ENCODE results near the gene AGPAT2. TPM values are rescaled to one million over a fixed set of nuclear protein-coding genes. Genes with fewer than 3 reads are reported as not detected.

The AGPAT2 gene
- total RNA-seq, 2 donors from 2014 or later: 94.2 to 275 TPM

- Histone ChIP-seq H3K4me1 (peaks cover 56% of the 10 kb centered on the region), H3K4me3 (no peak overlapping the region), H3K27me3 (no peaks in the 10 kb centered on the region), H3K36me3 (replicated peaks in 1 of 2; ENCODE audit: insufficient read depth in 1 of 2, low read depth in 2 of 2) (peaks cover 8 to 16% of the 10 kb centered on the region in 2 donors), H3K27ac (no peak overlapping the region), H3K9me3 (no peaks in the 10 kb centered on the region)
- DNase-seq: no peak
- WGBS, 2 donors: 79 to 84% methylated on average over 7 of the region's 7 CpGs
- no peak for ATAC-seq
- TF ChIP-seq POLR2A (IDR thresholded peaks at IDR 0.05) (no peak), CTCF (IDR thresholded peaks at IDR 0.05) (no peak)
- intact Hi-C loops (cut with DNase I): no loop called here
Observed at GRCh38 chr9:136724772-136725171, 37.5 kb upstream of the AGPAT2 start.

GRCh38 chr9:136723989-136724388 lies 36.7 kb upstream of the AGPAT2 start:
- peaks cover 60% of the 10 kb centered on the region for H3K4me1 ChIP-seq
- no peak for TF ChIP-seq CTCF (IDR thresholded peaks at IDR 0.05)
- no peak for TF ChIP-seq POLR2A (IDR thresholded peaks at IDR 0.05)
- H3K36me3 ChIP-seq (replicated peaks in 1 of 2; ENCODE audit: insufficient read depth in 1 of 2, low read depth in 2 of 2): peaks cover 8 to 16% of the 10 kb centered on the region in 2 donors
- no peaks in the 10 kb centered on the region for H3K9me3 ChIP-seq
- DNase-seq: no peak
- no peak for ATAC-seq
- intact Hi-C loops (cut with DNase I): no loop called here
- H3K27me3 ChIP-seq: no peaks in the 10 kb centered on the region
- 91 to 98% methylated on average over 8 of the region's 8 CpGs for WGBS, 2 donors
- H3K4me3 ChIP-seq: no peak overlapping the region
- H3K27ac ChIP-seq: no peak overlapping the region

- TF ChIP-seq POLR2A (IDR thresholded peaks at IDR 0.05) (no peak), CTCF (IDR thresholded peaks at IDR 0.05) (no peak)
- DNase-seq: no peak
- intact Hi-C loops (cut with DNase I): no loop called here
- WGBS, 2 donors: 93 to 95% methylated on average over 4 to 23 of the region's 32 CpGs
- peaks cover 8 to 16% of the 10 kb centered on the region in 2 donors for H3K36me3 ChIP-seq (replicated peaks in 1 of 2; ENCODE audit: insufficient read depth in 1 of 2, low read depth in 2 of 2)
- no peaks in the 10 kb centered on the region for H3K27me3 ChIP-seq
- H3K4me1 ChIP-seq: peaks cover 55% of the 10 kb centered on the region
- no peak overlapping the region for H3K4me3 ChIP-seq
- no peak overlapping the region for H3K27ac ChIP-seq
- no peaks in the 10 kb centered on the region for H3K9me3 ChIP-seq
- no peak for ATAC-seq
Observed at GRCh38 chr9:136723362-136723976, 36.2 kb upstream of the AGPAT2 start.

- Histone ChIP-seq H3K4me3 (no peak overlapping the region), H3K4me1 (peaks cover 50% of the 10 kb centered on the region), H3K27ac (no peak overlapping the region), H3K9me3 (no peaks in the 10 kb centered on the region), H3K36me3 (replicated peaks in 1 of 2; ENCODE audit: insufficient read depth in 1 of 2, low read depth in 2 of 2) (peaks cover 8 to 16% of the 10 kb centered on the region in 2 donors), H3K27me3 (no peaks in the 10 kb centered on the region)
- 88 to 90% methylated on average over 4 to 24 of the region's 24 CpGs for WGBS, 2 donors
- intact Hi-C loops (cut with DNase I): no loop called here
- TF ChIP-seq CTCF (IDR thresholded peaks at IDR 0.05) (no peak), POLR2A (IDR thresholded peaks at IDR 0.05) (no peak)
- ATAC-seq (no peak), DNase-seq (peak in 1 of 4 donors; percentile 37)
Observed at GRCh38 chr9:136722969-136723356, 35.7 kb upstream of the AGPAT2 start.

Data from body of pancreas (tissue), 4 donors.